ENCODE results near the gene PSMA3.

Gene PSMA3

DNA sequence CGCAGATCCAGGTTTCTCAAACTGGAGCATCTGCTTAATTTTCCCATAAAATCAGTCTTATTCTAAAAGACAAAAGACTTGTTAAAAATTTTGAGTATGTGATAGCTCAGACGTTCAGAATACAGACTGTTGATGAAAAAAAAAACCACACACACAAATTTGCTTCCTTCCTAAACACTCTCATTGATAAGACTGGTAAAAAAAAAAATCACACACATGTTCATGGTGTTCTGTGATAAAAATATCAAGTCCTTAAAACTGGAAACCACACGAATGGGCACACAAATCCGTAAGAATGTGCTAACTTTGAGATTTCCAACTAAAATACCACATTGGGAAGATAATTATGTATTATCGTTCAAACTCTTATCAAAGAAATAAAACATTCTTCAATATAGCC lies 47.0 kb downstream of the PSMA3 start:
- Mint-ChIP-seq H3K4me3 (no peak overlapping the region), H3K4me1 (peaks cover 8% of the 10 kb centered on the region), H3K27me3 (ENCODE audit: low read depth) (no peaks in the 10 kb centered on the region), H3K27ac (no peak overlapping the region), H3K36me3 (ENCODE audit: low read depth) (peaks cover 74% of the 10 kb centered on the region), H3K9me3 (no peaks in the 10 kb centered on the region)
- no peak for TF ChIP-seq CTCF (IDR thresholded peaks at IDR 0.05; ENCODE audit: unreplicated experiment in 3 of 3)

DNA sequence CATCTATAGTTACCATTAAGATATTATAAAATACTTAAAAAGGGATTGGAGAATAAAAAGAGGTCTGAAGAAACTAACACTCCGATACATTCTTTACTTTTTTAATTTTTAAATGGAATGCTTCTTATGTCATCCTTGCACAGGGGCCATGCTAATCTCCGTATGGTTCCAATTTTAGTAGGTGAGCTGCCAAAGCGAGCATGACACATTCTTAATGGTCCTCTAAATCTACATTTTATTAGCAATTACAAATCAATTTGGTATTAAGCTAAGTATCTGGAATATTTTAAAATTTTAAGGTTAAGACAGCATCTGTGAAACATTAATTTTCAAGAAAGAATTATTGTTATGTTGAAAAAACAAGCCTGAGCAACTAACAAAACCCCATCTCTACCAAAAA lies 47.5 kb downstream of the PSMA3 start:
- H3K9me3 Mint-ChIP-seq, result no peaks in the 10 kb centered on the region
- H3K27ac Mint-ChIP-seq, result no peak overlapping the region
- peaks cover 71% of the 10 kb centered on the region for H3K36me3 Mint-ChIP-seq (ENCODE audit: low read depth)
- H3K4me1 Mint-ChIP-seq, result peaks cover 8% of the 10 kb centered on the region
- no peak overlapping the region for H3K4me3 Mint-ChIP-seq
- no peaks in the 10 kb centered on the region for H3K27me3 Mint-ChIP-seq (ENCODE audit: low read depth)
- TF ChIP-seq CTCF (IDR thresholded peaks at IDR 0.05; ENCODE audit: unreplicated experiment in 3 of 3), result no peak

- Mint-ChIP-seq H3K9me3 (no peaks in the 10 kb centered on the region), H3K4me1 (peaks cover 8% of the 10 kb centered on the region), H3K4me3 (peak overlapping the region; percentile 49 to 74 (median 71)), H3K27ac (no peak overlapping the region), H3K36me3 (ENCODE audit: low read depth) (peaks cover 52% of the 10 kb centered on the region), H3K27me3 (ENCODE audit: low read depth) (no peaks in the 10 kb centered on the region)
- no peak for TF ChIP-seq CTCF (IDR thresholded peaks at IDR 0.05; ENCODE audit: unreplicated experiment in 3 of 3)
Observed at GRCh38 chr14:58294201-58294600, 49.6 kb downstream of the PSMA3 start.

- no peak for TF ChIP-seq CTCF (IDR thresholded peaks at IDR 0.05; ENCODE audit: unreplicated experiment in 3 of 3)
- H3K4me3 Mint-ChIP-seq, result no peak overlapping the region
Observed at GRCh38 chr14:58296726-58297125, 52.1 kb downstream of the PSMA3 start.

DNA sequence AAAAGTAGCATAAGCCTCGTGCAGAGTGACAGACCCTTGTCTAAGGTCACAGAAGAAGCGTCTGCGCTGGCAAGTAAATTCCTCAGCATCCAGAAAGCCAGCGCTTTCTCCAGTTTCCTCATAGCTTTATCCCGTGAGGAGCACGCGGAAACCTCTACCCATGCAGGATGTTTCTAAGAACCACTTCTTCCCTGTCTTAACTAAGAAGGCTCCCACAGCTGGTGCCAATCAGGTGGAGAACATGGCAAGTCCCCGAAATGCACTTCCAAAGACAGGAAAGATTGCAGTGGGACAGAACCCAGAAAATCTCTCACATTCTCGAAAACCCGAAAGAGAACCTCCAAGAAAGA lies 52.7 kb downstream of the PSMA3 start:
- H3K4me1 Mint-ChIP-seq, result peaks cover 8% of the 10 kb centered on the region
- H3K36me3 Mint-ChIP-seq (ENCODE audit: low read depth), result peaks cover 42% of the 10 kb centered on the region
- H3K9me3 Mint-ChIP-seq, result no peaks in the 10 kb centered on the region
- no peak for TF ChIP-seq CTCF (IDR thresholded peaks at IDR 0.05; ENCODE audit: unreplicated experiment in 3 of 3)
- H3K27ac Mint-ChIP-seq, result no peak overlapping the region
- H3K27me3 Mint-ChIP-seq (ENCODE audit: low read depth), result no peaks in the 10 kb centered on the region
- H3K4me3 Mint-ChIP-seq, result no peak overlapping the region

More at GRCh38 chr14:58296726-58297125, 52.1 kb downstream of the PSMA3 start:
- H3K4me1 Mint-ChIP-seq, result peaks cover 8% of the 10 kb centered on the region
- H3K9me3 Mint-ChIP-seq, result no peaks in the 10 kb centered on the region
- H3K27ac Mint-ChIP-seq, result no peak overlapping the region
- H3K36me3 Mint-ChIP-seq (ENCODE audit: low read depth), result peaks cover 41% of the 10 kb centered on the region
- no peaks in the 10 kb centered on the region for H3K27me3 Mint-ChIP-seq (ENCODE audit: low read depth)

- H3K36me3 Mint-ChIP-seq (ENCODE audit: low read depth), result peaks cover 40% of the 10 kb centered on the region
- no peak overlapping the region for H3K4me3 Mint-ChIP-seq
- peaks cover 5% of the 10 kb centered on the region for H3K4me1 Mint-ChIP-seq
- no peaks in the 10 kb centered on the region for H3K27me3 Mint-ChIP-seq (ENCODE audit: low read depth)
- no peak overlapping the region for H3K27ac Mint-ChIP-seq
- H3K9me3 Mint-ChIP-seq, result no peaks in the 10 kb centered on the region
- TF ChIP-seq CTCF (IDR thresholded peaks at IDR 0.05; ENCODE audit: unreplicated experiment in 3 of 3), result no peak
Observed at GRCh38 chr14:58297762-58298476, 53.3 kb downstream of the PSMA3 start.

Measured in nephron (organoid).